CD4-positive, alpha-beta T cell (primary cell): ENCODE data around the gene GPC6. TPM values are rescaled to one million over a fixed set of nuclear protein-coding genes. Genes with fewer than 3 reads are reported as not detected.

Experiments
- ATAC-seq: fragments of 200-7000 bp; cut with Tn5 transposase; one replicate; pipeline ENCODE4 v1.10.0; 2022; ENCODE audit warnings: mild to moderate bottlenecking; ENCODE audit not compliant: poor library complexity
- CTCF ChIA-PET: fragments of 350-600 bp; sonication (Branson Sonifier 250); formaldehyde crosslinking; loops from one replicate; lab custom pipeline; 2021; ENCODE audit warnings: antibody characterized with exemption, inconsistent platforms; lab: Charles Lee
- POLR2A ChIA-PET: fragments of 350-600 bp; sonication (Branson Sonifier 250); formaldehyde crosslinking; loops from one replicate; lab custom pipeline; 2021; ENCODE audit warnings: antibody characterized with exemption, inconsistent platforms; lab: Charles Lee
- DNase-seq, 14 experiments: peaks; one replicate each; pipeline ENCODE4 v3.0.0-alpha.2; 2013 to 2020; ENCODE audit warnings: mixed read lengths in 2 of 14
- H3K27ac ChIP-seq, 2 donors: one replicate each; pipeline versions ENCODE4 v1.5.1 to v1.7.0; 2013; ENCODE audit warnings: low read length in 2 of 2, low read depth in 1 of 2, mild to moderate bottlenecking in 1 of 2
- H3K27me3 ChIP-seq, 2 experiments: 1 replicate in 1 of 2; 2 replicates in 1 of 2; pipeline versions ENCODE4 v1.6.1 to v1.7.0; 2013; ENCODE audit warnings: low read length in 2 of 2, control low read depth in 1 of 2, mild to moderate bottlenecking in 1 of 2, moderate library complexity in 1 of 2; ENCODE audit not compliant: insufficient read depth in 2 of 2, control insufficient read depth in 1 of 2
- H3K36me3 ChIP-seq: one replicate; pipeline ENCODE4 v1.6.1; 2013; ENCODE audit warnings: low read length, control low read depth; ENCODE audit not compliant: insufficient read depth
- H3K4me1 ChIP-seq: one replicate; pipeline ENCODE4 v1.6.1; 2013; ENCODE audit warnings: low read length, control low read depth; ENCODE audit not compliant: insufficient read depth
- H3K4me3 ChIP-seq: one replicate; pipeline ENCODE4 v1.5.1; 2013; ENCODE audit warnings: mild to moderate bottlenecking, low read length, moderate library complexity
- H3K9me3 ChIP-seq, 2 experiments: 1 replicate in 1 of 2; 2 replicates in 1 of 2; pipeline versions ENCODE4 v1.6.1 to v1.7.0; 2013; ENCODE audit warnings: low read length in 2 of 2, mild to moderate bottlenecking in 2 of 2, control low read depth in 1 of 2, moderate library complexity in 1 of 2; ENCODE audit not compliant: control insufficient read depth in 1 of 2, insufficient read depth in 1 of 2
- H3K27ac Mint-ChIP-seq: one replicate; pipeline ENCODE4 v1.8.0; 2020; ENCODE audit warnings: mixed read lengths
- H3K27me3 Mint-ChIP-seq: one replicate; pipeline ENCODE4 v1.8.0; 2021; ENCODE audit warnings: mixed read lengths
- H3K36me3 Mint-ChIP-seq: one replicate; pipeline ENCODE4 v1.8.0; 2021; ENCODE audit warnings: low read depth, mixed read lengths
- H3K4me1 Mint-ChIP-seq: one replicate; pipeline ENCODE4 v1.8.0; 2021; ENCODE audit warnings: low read depth, mixed read lengths
- H3K4me3 Mint-ChIP-seq: one replicate; pipeline ENCODE4 v1.8.0; 2020; ENCODE audit warnings: mild to moderate bottlenecking, mixed read lengths
- H3K9me3 Mint-ChIP-seq: one replicate; pipeline ENCODE4 v1.8.0; 2020; ENCODE audit warnings: mixed read lengths
- intact Hi-C, 2 experiments: fragments of 100-400 bp; cut with DNase I in 1 of 2; cut with micrococcal nuclease in 1 of 2; formaldehyde crosslinking; loops; one replicate each; pipeline versions ENCODE4 v1.15.1 to v1.9.0; 2023 to 2025; cut with DNase I, micrococcal nuclease
- total RNA-seq, 174 experiments: library from RNA in 2 of 174; stranded (reverse) in 2 of 174; gene quantifications; one replicate each; pipeline ENCODE4 v1.2.3 and lab custom pipeline; 2021 to 2026
- TF ChIP-seq, protein P1 (sequence below): fragments of 200-600 bp; IDR thresholded peaks from one replicate; pipeline ENCODE4 v1.8.0; 2022; ENCODE audit warnings: antibody characterized with exemption, mild to moderate bottlenecking

The GPC6 gene
- total RNA-seq, 2 experiments from 2014 or later, result not detected

DNA sequence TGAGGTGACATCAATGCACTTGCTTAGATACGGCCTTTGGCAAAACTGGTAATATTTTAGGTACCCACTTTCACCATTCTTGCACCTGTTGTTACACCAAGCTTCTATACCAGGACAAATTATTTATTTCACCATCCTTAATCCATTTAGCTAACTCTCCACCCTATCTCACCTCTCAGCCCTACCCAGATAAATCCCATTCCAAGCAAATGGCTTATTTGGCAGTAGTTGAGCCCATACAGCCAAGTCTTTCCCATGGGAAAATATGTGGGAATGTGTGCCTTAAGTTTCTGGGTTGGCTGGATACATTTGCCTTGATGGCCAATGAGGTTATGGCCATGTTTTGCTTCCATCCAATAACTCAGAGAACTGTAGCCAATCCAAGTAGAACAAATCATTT is 551.9 kb downstream of the GPC6 start:
- intact Hi-C loops, result no loop called here

DNA sequence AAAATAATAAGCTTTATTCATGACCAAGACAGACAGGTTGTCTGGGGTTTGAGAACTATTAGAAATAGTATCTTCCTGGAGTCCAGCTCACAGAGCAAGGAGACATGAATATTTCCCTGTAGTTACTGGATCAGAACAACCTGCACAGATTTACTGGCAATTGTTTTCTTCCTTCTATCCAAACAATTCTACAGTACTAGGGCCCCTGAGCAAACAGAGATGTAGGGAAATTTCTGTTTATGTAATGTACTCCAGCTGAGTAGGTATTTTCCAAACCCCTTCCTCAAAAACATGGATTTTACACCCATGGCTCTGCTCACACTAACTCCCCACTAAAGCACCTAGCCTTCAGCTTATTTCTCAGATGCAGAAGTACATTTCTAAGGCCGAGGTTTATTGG is 557.6 kb downstream of the GPC6 start:
- Histone ChIP-seq H3K36me3 (no peaks in the 10 kb centered on the region), H3K4me1 (no peaks in the 10 kb centered on the region), H3K27me3 (no peaks in the 10 kb centered on the region), H3K4me3 (no peak overlapping the region), H3K9me3 (no peaks in the 10 kb centered on the region), H3K27ac (no peak overlapping the region)
- no peak for DNase-seq
- Mint-ChIP-seq H3K4me3 (no peak overlapping the region), H3K4me1 (no peaks in the 10 kb centered on the region), H3K9me3 (peaks cover 2% of the 10 kb centered on the region), H3K36me3 (no peaks in the 10 kb centered on the region), H3K27ac (no peak overlapping the region), H3K27me3 (no peaks in the 10 kb centered on the region)
- CTCF ChIA-PET, result no interaction called here
- POLR2A ChIA-PET, result no interaction called here
- intact Hi-C loops, result no loop called here
- TF ChIP-seq, protein P1, sequence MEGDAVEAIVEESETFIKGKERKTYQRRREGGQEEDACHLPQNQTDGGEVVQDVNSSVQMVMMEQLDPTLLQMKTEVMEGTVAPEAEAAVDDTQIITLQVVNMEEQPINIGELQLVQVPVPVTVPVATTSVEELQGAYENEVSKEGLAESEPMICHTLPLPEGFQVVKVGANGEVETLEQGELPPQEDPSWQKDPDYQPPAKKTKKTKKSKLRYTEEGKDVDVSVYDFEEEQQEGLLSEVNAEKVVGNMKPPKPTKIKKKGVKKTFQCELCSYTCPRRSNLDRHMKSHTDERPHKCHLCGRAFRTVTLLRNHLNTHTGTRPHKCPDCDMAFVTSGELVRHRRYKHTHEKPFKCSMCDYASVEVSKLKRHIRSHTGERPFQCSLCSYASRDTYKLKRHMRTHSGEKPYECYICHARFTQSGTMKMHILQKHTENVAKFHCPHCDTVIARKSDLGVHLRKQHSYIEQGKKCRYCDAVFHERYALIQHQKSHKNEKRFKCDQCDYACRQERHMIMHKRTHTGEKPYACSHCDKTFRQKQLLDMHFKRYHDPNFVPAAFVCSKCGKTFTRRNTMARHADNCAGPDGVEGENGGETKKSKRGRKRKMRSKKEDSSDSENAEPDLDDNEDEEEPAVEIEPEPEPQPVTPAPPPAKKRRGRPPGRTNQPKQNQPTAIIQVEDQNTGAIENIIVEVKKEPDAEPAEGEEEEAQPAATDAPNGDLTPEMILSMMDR, result no peak
- no peak for ATAC-seq

More for the DNA sequence above, 551.9 kb downstream of the GPC6 start:
- Histone ChIP-seq H3K4me1 (no peaks in the 10 kb centered on the region), H3K9me3 (no peaks in the 10 kb centered on the region), H3K27ac (no peak overlapping the region), H3K4me3 (no peak overlapping the region), H3K36me3 (no peaks in the 10 kb centered on the region), H3K27me3 (no peaks in the 10 kb centered on the region)
- TF ChIP-seq, protein P1, result no peak
- Mint-ChIP-seq H3K4me3 (no peak overlapping the region), H3K27me3 (no peaks in the 10 kb centered on the region), H3K36me3 (no peaks in the 10 kb centered on the region), H3K4me1 (no peaks in the 10 kb centered on the region), H3K9me3 (peaks cover under 1% of the 10 kb centered on the region), H3K27ac (no peak overlapping the region)
- DNase-seq, result no peak
- no peak for ATAC-seq
- CTCF ChIA-PET, result no interaction called here
- POLR2A ChIA-PET, result no interaction called here

DNA sequence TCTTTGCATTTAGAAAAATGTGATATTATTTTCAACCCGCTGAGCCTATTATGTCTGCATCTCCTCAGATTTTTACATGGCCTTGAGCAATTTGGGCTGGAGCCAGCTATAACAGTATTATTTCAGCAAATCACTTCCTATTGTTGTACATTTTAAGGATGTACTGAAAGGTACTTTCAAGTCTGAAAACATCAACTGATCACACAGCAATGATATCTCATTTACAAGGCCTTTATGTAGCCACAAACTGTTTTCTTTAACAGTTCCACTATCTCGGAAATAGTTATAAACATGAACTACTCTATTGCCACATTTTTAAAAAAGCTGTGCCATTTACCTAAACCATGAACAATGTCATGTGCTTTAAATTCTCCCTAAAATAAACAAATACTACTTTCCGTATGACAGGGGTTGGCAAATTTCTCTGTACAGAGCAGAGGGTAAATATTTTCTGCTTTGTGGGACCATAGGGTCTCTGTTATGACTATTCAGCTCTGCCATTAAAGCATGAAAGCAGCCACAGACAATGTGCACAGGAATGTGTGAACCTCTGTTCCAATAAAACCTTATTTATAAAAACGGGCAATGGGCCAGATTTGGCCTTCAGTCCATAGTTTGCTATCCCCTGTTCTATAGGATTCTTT is 560.4 kb downstream of the GPC6 start:
- ATAC-seq (no peak), DNase-seq (no peak)
- no peak overlapping the region for H3K27ac Mint-ChIP-seq
- no peak overlapping the region for H3K4me3 ChIP-seq
- H3K36me3 Mint-ChIP-seq, result no peaks in the 10 kb centered on the region
- POLR2A ChIA-PET, result no interaction called here
- H3K27me3 Mint-ChIP-seq, result no peaks in the 10 kb centered on the region
- intact Hi-C loops, result no loop called here
- TF ChIP-seq, protein P1, result no peak
- H3K9me3 ChIP-seq, result no peaks in the 10 kb centered on the region
- H3K4me1 Mint-ChIP-seq, result no peaks in the 10 kb centered on the region
- no peaks in the 10 kb centered on the region for H3K27me3 ChIP-seq
- no peak overlapping the region for H3K27ac ChIP-seq
- no peaks in the 10 kb centered on the region for H3K4me1 ChIP-seq
- no peak overlapping the region for H3K4me3 Mint-ChIP-seq
- no peaks in the 10 kb centered on the region for H3K36me3 ChIP-seq
- H3K9me3 Mint-ChIP-seq, result peaks cover 2% of the 10 kb centered on the region
- CTCF ChIA-PET, result no interaction called here
